ENCODE measurements around the gene UAP1L1. TPM values are rescaled to one million over a fixed set of nuclear protein-coding genes. Genes with fewer than 3 reads are reported as not detected.
A peak's percentile ranks its signal among the peaks of the same experiment; 100 is the strongest.
"Not testable (repeated sequence)": the region's sequence is repeated elsewhere in the genome, so short reads cannot be mapped to it uniquely, and the experiment has no call there.

UAP1L1 gene
- polyA plus RNA-seq (2013, experiment 1 of 2): 5.8 TPM
- polyA plus RNA-seq (2013, experiment 2 of 2): 5.2 TPM

- peak within 1 kb of the TSS; percentile 47 for H3K4me3 ChIP-seq (ENCODE audit: extremely low read depth, insufficient read depth, low read length, poor library complexity, severe bottlenecking)
- H3K36me3 ChIP-seq (ENCODE audit: control insufficient read depth, insufficient read depth, low read length): peaks cover 4% of the 10 kb centered on the region
- H3K9me3 ChIP-seq (ENCODE audit: control insufficient read depth, low read length): no peaks in the 10 kb centered on the region
- peaks cover 9% of the 10 kb centered on the region for H3K4me1 ChIP-seq (ENCODE audit: control insufficient read depth, insufficient read depth, low read length, poor library complexity, severe bottlenecking)
- WGBS, 2 experiments (ENCODE audit: insufficient coverage in 2 of 2): 7 to 8% methylated on average over 13 to 41 of the region's 87 CpGs
- H3K27ac ChIP-seq (ENCODE audit: low read depth, low read length, severe bottlenecking): no peak within 1 kb of the TSS
Observed at GRCh38 chr9:137077010-137077747, at the start of gene UAP1L1. Gene UAP1L1 (plus strand): TSS chr9:137077517. CDS start chr9:137077533, 16 bp downstream.

- Histone ChIP-seq H3K4me3 (ENCODE audit: extremely low read depth, insufficient read depth, low read length, poor library complexity, severe bottlenecking) (peak overlapping the region; percentile 42), H3K27ac (ENCODE audit: low read depth, low read length, severe bottlenecking) (no peak overlapping the region), H3K4me1 (ENCODE audit: control insufficient read depth, insufficient read depth, low read length, poor library complexity, severe bottlenecking) (no peaks in the 10 kb centered on the region), H3K36me3 (ENCODE audit: control insufficient read depth, insufficient read depth, low read length) (no peaks in the 10 kb centered on the region), H3K9me3 (ENCODE audit: control insufficient read depth, low read length) (no peaks in the 10 kb centered on the region)
- WGBS, 2 experiments (ENCODE audit: insufficient coverage in 2 of 2): 4 to 5% methylated on average over 75 to 91 of the region's 98 CpGs
Observed at GRCh38 chr9:137028263-137029057, 48.9 kb upstream of the UAP1L1 start.

GRCh38 chr9:137029058-137029936 is 48.0 kb upstream of the UAP1L1 start:
- WGBS, 2 experiments (ENCODE audit: insufficient coverage in 2 of 2): 36 to 39% methylated on average over 13 to 15 of the region's 19 CpGs

GRCh38 chr9:137030006-137030405 is 47.3 kb upstream of the UAP1L1 start:
- Histone ChIP-seq H3K9me3 (ENCODE audit: control insufficient read depth, low read length) (no peaks in the 10 kb centered on the region), H3K4me3 (ENCODE audit: extremely low read depth, insufficient read depth, low read length, poor library complexity, severe bottlenecking) (no peak overlapping the region), H3K36me3 (ENCODE audit: control insufficient read depth, insufficient read depth, low read length) (no peaks in the 10 kb centered on the region), H3K27ac (ENCODE audit: low read depth, low read length, severe bottlenecking) (no peak overlapping the region), H3K4me1 (ENCODE audit: control insufficient read depth, insufficient read depth, low read length, poor library complexity, severe bottlenecking) (no peaks in the 10 kb centered on the region)
- WGBS, 2 experiments (ENCODE audit: insufficient coverage in 2 of 2): 90 to 92% methylated on average over 10 to 15 of the region's 15 CpGs

More at GRCh38 chr9:137029058-137029936, 48.0 kb upstream of the UAP1L1 start:
- Histone ChIP-seq H3K9me3 (ENCODE audit: control insufficient read depth, low read length) (no peaks in the 10 kb centered on the region), H3K36me3 (ENCODE audit: control insufficient read depth, insufficient read depth, low read length) (no peaks in the 10 kb centered on the region), H3K4me3 (ENCODE audit: extremely low read depth, insufficient read depth, low read length, poor library complexity, severe bottlenecking) (peak overlapping the region; percentile 42), H3K4me1 (ENCODE audit: control insufficient read depth, insufficient read depth, low read length, poor library complexity, severe bottlenecking) (no peaks in the 10 kb centered on the region), H3K27ac (ENCODE audit: low read depth, low read length, severe bottlenecking) (no peak overlapping the region)

DNA sequence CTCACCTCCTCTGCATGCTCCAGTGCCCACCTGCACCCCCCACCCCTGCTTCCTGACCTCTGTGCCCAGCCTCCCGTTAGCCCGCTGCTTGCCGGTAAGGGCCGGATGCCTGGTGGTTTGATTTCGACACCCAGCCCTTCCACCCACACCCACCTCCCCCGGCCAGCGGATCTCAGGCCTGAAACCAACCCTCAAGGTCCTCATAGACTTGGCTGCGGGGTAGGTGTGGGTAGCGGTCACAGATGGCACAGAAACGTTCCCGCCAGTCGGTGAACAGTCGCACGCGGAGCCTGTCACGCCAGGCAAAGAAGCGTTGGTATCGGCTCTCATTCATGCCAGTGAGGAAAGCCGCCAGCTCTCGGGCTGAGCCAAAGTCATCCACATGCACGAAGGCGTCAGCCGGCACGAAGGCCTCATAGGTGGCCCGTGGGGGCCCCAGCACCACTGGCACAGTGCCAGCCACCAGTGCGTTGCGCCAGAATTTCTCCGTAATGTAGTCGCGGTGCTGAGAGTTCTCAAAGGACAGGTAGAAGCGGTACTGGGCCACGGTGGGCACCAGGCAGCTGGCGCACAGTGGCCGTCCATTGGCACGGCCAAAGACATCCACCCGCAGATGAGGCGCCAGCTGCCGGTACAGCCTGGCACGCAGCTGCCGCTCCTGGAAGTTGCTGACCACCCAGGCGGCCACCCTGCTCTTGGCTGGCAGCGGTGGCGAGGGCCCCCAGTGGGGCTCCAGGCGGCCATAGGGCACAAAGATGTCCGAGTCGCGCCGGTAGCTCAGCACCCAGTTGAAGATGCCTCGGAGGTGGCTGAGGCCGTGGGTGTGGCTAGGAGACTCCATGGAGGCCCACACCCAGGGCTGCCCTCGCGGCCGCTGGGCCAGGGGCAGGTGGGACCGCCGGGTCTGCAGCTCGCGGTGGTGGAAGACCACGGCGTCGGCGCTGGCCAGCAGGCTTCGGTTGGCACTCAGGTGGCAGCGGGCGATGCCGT is 46.5 kb upstream of the UAP1L1 start:
- WGBS, 2 experiments (ENCODE audit: insufficient coverage in 2 of 2): 95 to 96% methylated on average over 51 to 62 of the region's 65 CpGs
- no peak overlapping the region for H3K27ac ChIP-seq (ENCODE audit: low read depth, low read length, severe bottlenecking)
- H3K36me3 ChIP-seq (ENCODE audit: control insufficient read depth, insufficient read depth, low read length): no peaks in the 10 kb centered on the region
- H3K9me3 ChIP-seq (ENCODE audit: control insufficient read depth, low read length): no peaks in the 10 kb centered on the region
- H3K4me3 ChIP-seq (ENCODE audit: extremely low read depth, insufficient read depth, low read length, poor library complexity, severe bottlenecking): no peak overlapping the region
- H3K4me1 ChIP-seq (ENCODE audit: control insufficient read depth, insufficient read depth, low read length, poor library complexity, severe bottlenecking): no peaks in the 10 kb centered on the region

GRCh38 chr9:137031904-137032640 is 45.2 kb upstream of the UAP1L1 start, which contains the start of gene FUT7:
Gene FUT7 (minus strand): TSS chr9:137032088. CDS start chr9:137031991, 97 bp downstream.
- Histone ChIP-seq H3K4me1 (ENCODE audit: control insufficient read depth, insufficient read depth, low read length, poor library complexity, severe bottlenecking) (no peaks in the 10 kb centered on the region), H3K9me3 (ENCODE audit: control insufficient read depth, low read length) (no peaks in the 10 kb centered on the region), H3K36me3 (ENCODE audit: control insufficient read depth, insufficient read depth, low read length) (no peaks in the 10 kb centered on the region), H3K27ac (ENCODE audit: low read depth, low read length, severe bottlenecking) (no peak within 1 kb of the TSS), H3K4me3 (ENCODE audit: extremely low read depth, insufficient read depth, low read length, poor library complexity, severe bottlenecking) (no peak within 1 kb of the TSS)
- 76 to 79% methylated on average over 13 to 14 of the region's 16 CpGs for WGBS, 2 experiments (ENCODE audit: insufficient coverage in 2 of 2)

DNA sequence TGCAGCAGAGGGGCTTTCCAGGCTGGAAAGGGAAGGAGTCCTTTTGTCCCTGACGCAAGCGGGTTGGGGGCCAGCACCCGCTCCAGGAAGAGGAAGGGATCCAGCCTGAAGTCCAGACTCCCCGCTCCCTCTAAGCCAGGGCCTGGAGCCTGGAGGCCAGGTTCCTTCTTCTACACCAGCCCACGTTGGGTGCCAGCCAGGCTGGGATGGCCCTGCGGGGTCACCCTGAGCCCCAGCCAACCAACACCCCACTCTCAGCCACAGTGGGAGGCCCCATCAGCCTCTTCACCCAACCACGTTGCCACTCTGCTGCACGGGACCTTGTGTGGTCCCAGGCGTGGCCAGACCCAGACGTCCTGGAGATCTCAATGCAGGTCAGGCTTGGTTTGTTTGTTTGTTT is 44.5 kb upstream of the UAP1L1 start:
- Histone ChIP-seq H3K27ac (ENCODE audit: low read depth, low read length, severe bottlenecking) (no peak overlapping the region), H3K9me3 (ENCODE audit: control insufficient read depth, low read length) (no peaks in the 10 kb centered on the region), H3K4me1 (ENCODE audit: control insufficient read depth, insufficient read depth, low read length, poor library complexity, severe bottlenecking) (no peaks in the 10 kb centered on the region), H3K36me3 (ENCODE audit: control insufficient read depth, insufficient read depth, low read length) (no peaks in the 10 kb centered on the region), H3K4me3 (ENCODE audit: extremely low read depth, insufficient read depth, low read length, poor library complexity, severe bottlenecking) (no peak overlapping the region)
- WGBS, 2 experiments (ENCODE audit: insufficient coverage in 2 of 2): 88% methylated on average over 8 to 9 of the region's 10 CpGs

- H3K36me3 ChIP-seq (ENCODE audit: control insufficient read depth, insufficient read depth, low read length); H3K4me1 ChIP-seq (ENCODE audit: control insufficient read depth, insufficient read depth, low read length, poor library complexity, severe bottlenecking); H3K9me3 ChIP-seq (ENCODE audit: control insufficient read depth, low read length); H3K4me3 ChIP-seq (ENCODE audit: extremely low read depth, insufficient read depth, low read length, poor library complexity, severe bottlenecking); H3K27ac ChIP-seq (ENCODE audit: low read depth, low read length, severe bottlenecking): not testable (repeated sequence)
- 100% methylated on average over 1 to 3 of the region's 5 CpGs for WGBS, 2 experiments (ENCODE audit: insufficient coverage in 2 of 2)
Observed at GRCh38 chr9:137033481-137033880, 43.8 kb upstream of the UAP1L1 start.

DNA sequence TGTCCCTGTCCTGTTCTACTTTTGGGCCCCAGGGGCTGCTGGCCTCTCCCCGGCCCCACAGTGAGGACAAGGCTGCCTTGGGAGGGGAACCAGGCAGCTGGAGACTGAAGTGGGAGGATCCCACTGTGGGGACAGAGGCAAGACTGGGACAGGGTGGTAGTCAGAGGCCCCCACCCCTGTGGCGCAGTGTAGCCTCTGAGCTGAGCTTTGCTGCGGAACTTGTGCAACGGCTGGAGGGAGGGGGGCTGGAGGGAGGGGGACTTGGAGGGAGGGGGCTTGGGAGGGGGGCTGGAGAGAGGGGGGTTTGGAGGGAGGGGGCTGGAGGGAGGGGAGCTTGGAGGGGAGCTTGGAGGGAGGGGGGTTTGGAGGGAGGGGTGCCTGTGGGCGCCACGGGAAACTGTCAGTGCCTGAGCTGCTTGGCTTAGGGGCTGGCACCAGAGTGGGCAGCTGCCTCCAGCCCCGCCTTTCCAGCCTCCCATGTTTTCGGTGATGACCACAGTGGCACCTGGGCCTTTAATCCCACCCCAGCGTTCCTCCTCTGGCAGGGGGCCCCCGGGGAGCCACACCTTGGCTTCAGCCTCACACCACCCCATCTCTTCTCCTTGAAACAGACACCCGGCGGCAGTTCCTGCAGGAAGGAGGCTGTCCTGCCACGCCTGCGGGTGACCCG is 43.1 kb upstream of the UAP1L1 start:
- WGBS, 2 experiments (ENCODE audit: insufficient coverage in 2 of 2): 76 to 84% methylated on average over 7 to 10 of the region's 15 CpGs
- Histone ChIP-seq H3K4me3 (ENCODE audit: extremely low read depth, insufficient read depth, low read length, poor library complexity, severe bottlenecking) (no peak overlapping the region), H3K9me3 (ENCODE audit: control insufficient read depth, low read length) (no peaks in the 10 kb centered on the region), H3K4me1 (ENCODE audit: control insufficient read depth, insufficient read depth, low read length, poor library complexity, severe bottlenecking) (no peaks in the 10 kb centered on the region), H3K36me3 (ENCODE audit: control insufficient read depth, insufficient read depth, low read length) (peaks cover 7% of the 10 kb centered on the region), H3K27ac (ENCODE audit: low read depth, low read length, severe bottlenecking) (no peak overlapping the region)

Data from mesodermal cell (in vitro differentiated cells).